Measurements from ENCODE around the gene IL25. TPM values are rescaled to one million over a fixed set of nuclear protein-coding genes. Genes with fewer than 3 reads are reported as not detected.

Gene IL25
- total RNA-seq, 4 donors from 2014 or later = 0.68 to 1.2 TPM; not detected in 2

- Histone ChIP-seq H3K9me3 (no peaks in the 10 kb centered on the region), H3K36me3 (peaks cover 23% of the 10 kb centered on the region), H3K27me3 (no peaks in the 10 kb centered on the region), H3K27ac (no peak overlapping the region), H3K4me3 (no peak overlapping the region), H3K4me1 (peaks cover 4% of the 10 kb centered on the region)
- 44% methylated on average over 4 of the region's 4 CpGs for WGBS
- TF ChIP-seq, protein P1, sequence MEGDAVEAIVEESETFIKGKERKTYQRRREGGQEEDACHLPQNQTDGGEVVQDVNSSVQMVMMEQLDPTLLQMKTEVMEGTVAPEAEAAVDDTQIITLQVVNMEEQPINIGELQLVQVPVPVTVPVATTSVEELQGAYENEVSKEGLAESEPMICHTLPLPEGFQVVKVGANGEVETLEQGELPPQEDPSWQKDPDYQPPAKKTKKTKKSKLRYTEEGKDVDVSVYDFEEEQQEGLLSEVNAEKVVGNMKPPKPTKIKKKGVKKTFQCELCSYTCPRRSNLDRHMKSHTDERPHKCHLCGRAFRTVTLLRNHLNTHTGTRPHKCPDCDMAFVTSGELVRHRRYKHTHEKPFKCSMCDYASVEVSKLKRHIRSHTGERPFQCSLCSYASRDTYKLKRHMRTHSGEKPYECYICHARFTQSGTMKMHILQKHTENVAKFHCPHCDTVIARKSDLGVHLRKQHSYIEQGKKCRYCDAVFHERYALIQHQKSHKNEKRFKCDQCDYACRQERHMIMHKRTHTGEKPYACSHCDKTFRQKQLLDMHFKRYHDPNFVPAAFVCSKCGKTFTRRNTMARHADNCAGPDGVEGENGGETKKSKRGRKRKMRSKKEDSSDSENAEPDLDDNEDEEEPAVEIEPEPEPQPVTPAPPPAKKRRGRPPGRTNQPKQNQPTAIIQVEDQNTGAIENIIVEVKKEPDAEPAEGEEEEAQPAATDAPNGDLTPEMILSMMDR (IDR thresholded peaks at IDR 0.05) = peak; percentile 73 to 91
- no peak for TF ChIP-seq EP300 (IDR thresholded peaks at IDR 0.05)
- TF ChIP-seq POLR2AphosphoS5 (IDR thresholded peaks at IDR 0.05) = no peak
- DNase-seq (ENCODE audit: low spot score in 2 of 2) = peak in 1 of 2 donors; percentile 84
Measured at GRCh38 chr14:23327947-23328744, 44.5 kb upstream of the IL25 start.

DNA sequence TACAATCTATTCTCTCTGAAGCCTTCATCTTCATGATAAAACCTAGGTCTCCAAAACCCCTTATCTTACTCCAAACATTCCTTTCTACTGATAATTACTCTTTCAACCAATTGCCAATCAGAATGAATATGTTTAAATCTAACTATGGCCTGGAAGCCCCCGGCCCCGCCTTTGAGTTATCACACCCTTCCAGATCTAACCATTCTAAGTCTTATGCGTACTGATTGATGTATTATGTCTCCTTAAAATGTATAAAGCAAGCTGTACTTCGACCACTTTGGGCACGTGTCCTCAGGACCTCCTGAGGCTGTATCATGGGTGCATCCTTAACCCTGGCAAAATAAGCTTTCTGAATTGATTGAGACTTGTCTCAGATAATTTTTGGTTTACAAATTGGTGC is 37.0 kb upstream of the IL25 start:
- DNase-seq (ENCODE audit: low spot score in 2 of 2) = no peak
- Histone ChIP-seq H3K27me3 (no peaks in the 10 kb centered on the region), H3K36me3 (no peaks in the 10 kb centered on the region), H3K9me3 (no peaks in the 10 kb centered on the region), H3K4me1 (no peaks in the 10 kb centered on the region), H3K27ac (no peak overlapping the region), H3K4me3 (no peak overlapping the region)
- TF ChIP-seq POLR2AphosphoS5 (IDR thresholded peaks at IDR 0.05) (no peak), EP300 (IDR thresholded peaks at IDR 0.05) (no peak), POLR2A (IDR thresholded peaks at IDR 0.05) (no peak)
- TF ChIP-seq, protein P1 (IDR thresholded peaks at IDR 0.05) = no peak
- WGBS = 88% methylated on average over 5 of the region's 5 CpGs

GRCh38 chr14:23339506-23340268 is 32.9 kb upstream of the IL25 start:
- Histone ChIP-seq H3K36me3 (no peaks in the 10 kb centered on the region), H3K4me3 (no peak overlapping the region), H3K4me1 (no peaks in the 10 kb centered on the region), H3K9me3 (no peaks in the 10 kb centered on the region), H3K27ac (no peak overlapping the region), H3K27me3 (no peaks in the 10 kb centered on the region)
- WGBS = 86% methylated on average over 1 of the region's 1 CpG
- no peak for DNase-seq (ENCODE audit: low spot score in 2 of 2)
- TF ChIP-seq EP300 (IDR thresholded peaks at IDR 0.05) = no peak
- no peak for TF ChIP-seq POLR2AphosphoS5 (IDR thresholded peaks at IDR 0.05)
- TF ChIP-seq POLR2A (IDR thresholded peaks at IDR 0.05) = no peak
- TF ChIP-seq, protein P1 (IDR thresholded peaks at IDR 0.05) = no peak

- no peaks in the 10 kb centered on the region for H3K27me3 ChIP-seq
Measured at GRCh38 chr14:23344481-23344880, 28.1 kb upstream of the IL25 start.

More at GRCh38 chr14:23344481-23344880, 28.1 kb upstream of the IL25 start:
- WGBS = 65% methylated on average over 3 of the region's 3 CpGs
- no peak for DNase-seq (ENCODE audit: low spot score in 2 of 2)
- Histone ChIP-seq H3K4me1 (no peaks in the 10 kb centered on the region), H3K27ac (no peak overlapping the region), H3K4me3 (no peak overlapping the region), H3K9me3 (no peaks in the 10 kb centered on the region), H3K36me3 (no peaks in the 10 kb centered on the region)
- TF ChIP-seq, protein P1 (IDR thresholded peaks at IDR 0.05) = no peak
- TF ChIP-seq POLR2AphosphoS5 (IDR thresholded peaks at IDR 0.05) = no peak
- no peak for TF ChIP-seq POLR2A (IDR thresholded peaks at IDR 0.05)
- TF ChIP-seq EP300 (IDR thresholded peaks at IDR 0.05) = no peak

Measured in suprapubic skin (tissue), 4 donors.